Activated T-helper 17 cell treated with anti-CD3 and anti-CD28 coated beads, Interleukin-2, amount 50 U/mL, for 72 hours (primary cell): ENCODE results near the gene RDH8. TPM values are rescaled to one million over a fixed set of nuclear protein-coding genes. Genes with fewer than 3 reads are reported as not detected.

Source experiments
- ATAC-seq: fragments of 150-1000 bp; cut with Tn5 transposase; replicated peaks from 2 replicates; pipeline ENCODE4 v1.10.0; 2021; ENCODE audit warnings: mild to moderate bottlenecking, moderate library complexity
- H3K27ac Mint-ChIP-seq: one replicate; pipeline ENCODE4 v1.8.0; 2022; ENCODE audit warnings: mixed read lengths
- H3K27me3 Mint-ChIP-seq: one replicate; pipeline ENCODE4 v1.8.0; 2022; ENCODE audit warnings: mixed read lengths
- H3K36me3 Mint-ChIP-seq: one replicate; pipeline ENCODE4 v1.8.0; 2022; ENCODE audit warnings: low read depth, mild to moderate bottlenecking, mixed read lengths
- H3K4me1 Mint-ChIP-seq: one replicate; pipeline ENCODE4 v1.8.0; 2022; ENCODE audit warnings: mixed read lengths
- H3K4me3 Mint-ChIP-seq: one replicate; pipeline ENCODE4 v1.8.0; 2022; ENCODE audit warnings: mild to moderate bottlenecking, mixed read lengths
- H3K9me3 Mint-ChIP-seq: one replicate; pipeline ENCODE4 v1.8.0; 2022; ENCODE audit warnings: mixed read lengths
- total RNA-seq, 2 donors: library from RNA; stranded (reverse); gene quantifications; one replicate each; pipeline ENCODE4 v1.2.3, GENCODE V29; 2022

RDH8 gene
- total RNA-seq, 2 donors from 2014 or later = 0.26 TPM; not detected in 1

GRCh38 chr19:10037809-10038208 lies 24.5 kb downstream of the RDH8 start:
- Mint-ChIP-seq H3K27me3 (peaks cover 32% of the 10 kb centered on the region), H3K27ac (no peak overlapping the region), H3K36me3 (no peaks in the 10 kb centered on the region), H3K4me1 (no peaks in the 10 kb centered on the region), H3K4me3 (no peak overlapping the region), H3K9me3 (no peaks in the 10 kb centered on the region)
- no peak for ATAC-seq

GRCh38 chr19:10043286-10043927 lies 30.1 kb downstream of the RDH8 start:
- no peaks in the 10 kb centered on the region for H3K4me1 Mint-ChIP-seq
- no peak for ATAC-seq
- peaks cover 39% of the 10 kb centered on the region for H3K27me3 Mint-ChIP-seq
- no peak overlapping the region for H3K4me3 Mint-ChIP-seq
- H3K36me3 Mint-ChIP-seq = no peaks in the 10 kb centered on the region
- no peak overlapping the region for H3K27ac Mint-ChIP-seq
- H3K9me3 Mint-ChIP-seq = no peaks in the 10 kb centered on the region

DNA sequence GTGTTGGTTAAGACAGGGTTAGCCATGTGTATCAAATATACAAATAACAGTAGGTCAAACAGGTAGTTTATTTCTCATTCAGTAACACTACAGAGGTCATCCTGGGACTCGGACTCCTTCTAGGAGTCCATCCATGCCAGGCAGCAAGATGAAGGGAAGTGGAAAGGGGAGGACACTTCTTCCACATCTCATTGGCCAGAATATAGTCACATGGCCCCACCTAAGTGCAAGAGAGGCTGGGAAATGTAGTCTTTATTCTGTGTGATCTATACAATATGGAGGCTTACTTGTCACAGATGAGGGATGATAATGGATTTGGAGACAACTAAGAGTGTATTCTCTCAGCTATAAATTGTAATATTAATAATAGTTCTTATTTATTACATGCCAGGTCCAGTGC lies 31.1 kb downstream of the RDH8 start:
- Mint-ChIP-seq H3K27ac (no peak overlapping the region), H3K9me3 (no peaks in the 10 kb centered on the region), H3K36me3 (no peaks in the 10 kb centered on the region), H3K27me3 (peaks cover 30% of the 10 kb centered on the region), H3K4me1 (no peaks in the 10 kb centered on the region), H3K4me3 (no peak overlapping the region)
- peak; percentile 56 for ATAC-seq

- no peaks in the 10 kb centered on the region for H3K9me3 Mint-ChIP-seq
- no peak for ATAC-seq
- no peak overlapping the region for H3K4me3 Mint-ChIP-seq
Observed at GRCh38 chr19:10045371-10045770, 32.1 kb downstream of the RDH8 start.

GRCh38 chr19:10049626-10050025 lies 36.3 kb downstream of the RDH8 start:
- H3K9me3 Mint-ChIP-seq = no peaks in the 10 kb centered on the region
- H3K36me3 Mint-ChIP-seq = no peaks in the 10 kb centered on the region
- no peak overlapping the region for H3K27ac Mint-ChIP-seq
- no peaks in the 10 kb centered on the region for H3K4me1 Mint-ChIP-seq
- no peak overlapping the region for H3K4me3 Mint-ChIP-seq
- no peak for ATAC-seq
- peaks cover 7% of the 10 kb centered on the region for H3K27me3 Mint-ChIP-seq

More at GRCh38 chr19:10045371-10045770, 32.1 kb downstream of the RDH8 start:
- no peaks in the 10 kb centered on the region for H3K4me1 Mint-ChIP-seq
- H3K27me3 Mint-ChIP-seq = peaks cover 30% of the 10 kb centered on the region
- no peaks in the 10 kb centered on the region for H3K36me3 Mint-ChIP-seq
- no peak overlapping the region for H3K27ac Mint-ChIP-seq

- H3K36me3 Mint-ChIP-seq = no peaks in the 10 kb centered on the region
- no peak overlapping the region for H3K27ac Mint-ChIP-seq
- H3K4me1 Mint-ChIP-seq = no peaks in the 10 kb centered on the region
- ATAC-seq = no peak
- H3K27me3 Mint-ChIP-seq = no peaks in the 10 kb centered on the region
- H3K4me3 Mint-ChIP-seq = no peak overlapping the region
- H3K9me3 Mint-ChIP-seq = no peaks in the 10 kb centered on the region
Observed at GRCh38 chr19:10052602-10053360, 39.5 kb downstream of the RDH8 start.

DNA sequence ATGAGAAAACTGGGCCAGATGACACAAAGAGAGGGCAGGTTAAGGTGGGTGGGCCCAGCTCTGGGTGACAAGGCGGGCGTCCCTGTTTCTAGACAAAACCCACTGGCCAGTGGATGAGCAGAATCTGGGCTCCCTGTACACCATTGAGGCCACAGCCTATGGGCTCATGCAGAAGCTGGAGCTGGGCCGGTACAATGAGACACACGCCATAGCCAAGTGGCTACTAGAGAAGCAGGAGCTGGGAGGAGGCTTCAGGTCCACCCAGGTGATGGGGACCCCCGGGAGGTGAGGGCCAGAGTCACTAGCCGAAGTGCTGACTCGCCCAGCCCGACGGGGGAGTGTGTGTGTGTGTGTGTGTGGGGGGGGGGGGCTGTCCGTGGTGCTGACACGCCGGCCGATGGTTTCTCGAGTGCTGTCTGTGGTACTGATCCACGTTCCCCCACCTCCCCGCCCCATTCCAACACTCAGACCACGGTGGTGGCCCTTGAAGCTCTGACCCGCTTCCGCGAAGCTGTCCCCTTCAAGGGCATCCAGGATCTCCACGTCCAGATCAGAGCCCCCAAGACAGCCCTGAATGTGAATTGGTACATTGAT lies 48.5 kb downstream of the RDH8 start:
- peaks cover 6% of the 10 kb centered on the region for H3K27me3 Mint-ChIP-seq
- no peak overlapping the region for H3K4me3 Mint-ChIP-seq
- no peaks in the 10 kb centered on the region for H3K9me3 Mint-ChIP-seq
- ATAC-seq = no peak
- no peaks in the 10 kb centered on the region for H3K36me3 Mint-ChIP-seq
- no peaks in the 10 kb centered on the region for H3K4me1 Mint-ChIP-seq
- H3K27ac Mint-ChIP-seq = no peak overlapping the region

GRCh38 chr19:10068205-10068604 lies 54.9 kb downstream of the RDH8 start:
- H3K9me3 Mint-ChIP-seq = no peaks in the 10 kb centered on the region
- no peaks in the 10 kb centered on the region for H3K36me3 Mint-ChIP-seq
- H3K4me3 Mint-ChIP-seq = peak overlapping the region; percentile 28
- ATAC-seq = peak; percentile 90
- H3K27ac Mint-ChIP-seq = peak overlapping the region; percentile 74
- H3K27me3 Mint-ChIP-seq = peaks cover 3% of the 10 kb centered on the region
- peaks cover 9% of the 10 kb centered on the region for H3K4me1 Mint-ChIP-seq

GRCh38 chr19:10069046-10069445 lies 55.8 kb downstream of the RDH8 start:
- Mint-ChIP-seq H3K4me3 (no peak overlapping the region), H3K27me3 (no peaks in the 10 kb centered on the region), H3K36me3 (no peaks in the 10 kb centered on the region), H3K9me3 (no peaks in the 10 kb centered on the region), H3K27ac (no peak overlapping the region), H3K4me1 (peaks cover 9% of the 10 kb centered on the region)
- ATAC-seq = no peak

DNA sequence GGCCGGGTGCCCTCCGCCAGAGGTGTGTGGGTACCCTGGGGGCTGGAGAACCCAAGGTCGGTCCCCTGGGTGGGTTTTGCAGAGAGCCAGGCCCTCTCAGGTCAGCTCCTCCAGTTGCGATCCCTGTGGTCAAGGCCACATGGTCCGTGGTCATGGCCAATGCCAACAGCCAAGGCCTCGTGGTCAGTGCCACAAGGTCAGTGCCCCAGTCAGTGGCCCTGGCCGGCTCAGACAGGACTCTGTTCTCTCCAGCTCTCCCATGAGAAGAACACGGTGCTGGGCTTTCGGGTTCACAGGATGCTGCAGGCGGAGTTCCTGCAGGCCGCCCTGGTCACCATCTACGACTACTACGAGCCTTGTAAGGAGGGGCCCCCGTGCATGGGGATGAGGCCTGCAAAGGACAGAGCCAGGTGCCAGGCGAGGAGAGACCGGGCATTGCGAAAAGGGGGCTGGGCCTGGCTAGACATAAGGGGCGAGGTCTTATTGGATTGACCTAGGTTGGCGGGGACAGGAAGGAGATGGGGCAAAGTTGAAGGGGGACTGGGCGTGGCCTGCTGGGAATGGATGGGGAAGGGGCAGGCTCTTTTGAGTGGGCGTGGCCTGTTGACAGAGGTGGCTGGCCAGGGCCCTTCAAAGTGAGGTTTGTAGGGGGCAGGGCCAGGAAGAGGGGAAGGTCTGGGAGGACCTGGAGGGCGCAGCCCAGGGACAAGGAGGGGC lies 57.6 kb downstream of the RDH8 start:
- Mint-ChIP-seq H3K9me3 (no peaks in the 10 kb centered on the region), H3K27me3 (no peaks in the 10 kb centered on the region), H3K27ac (no peak overlapping the region), H3K4me3 (no peak overlapping the region), H3K36me3 (no peaks in the 10 kb centered on the region), H3K4me1 (peaks cover 9% of the 10 kb centered on the region)
- ATAC-seq = no peak

Other genes with a start within 250 kb of the RDH8 start
- gene ZNF846, start 244.7 kb upstream of the RDH8 start, total RNA-seq = 1 to 10 TPM; 3.8 to 8.4 TPM
- gene FBXL12, start 194.4 kb upstream of the RDH8 start, total RNA-seq = 10 to 100 TPM; 23.6 to 27.2 TPM
- gene UBL5, start 185.6 kb upstream of the RDH8 start, total RNA-seq = 100 to 1,000 TPM; 247 to 395 TPM
- 10 to 100 TPM; 62.0 to 93.1 TPM for gene PIN1, start 178.2 kb upstream of the RDH8 start, total RNA-seq
- gene OLFM2, start 77.0 kb upstream of the RDH8 start, total RNA-seq = 1 to 10 TPM; 1.6 to 7.4 TPM
- gene COL5A3, start 3.0 kb upstream of the RDH8 start, total RNA-seq = 10 to 100 TPM in 1 of 2 donors, 1 to 10 TPM in 1; 6.1 to 32.1 TPM
- 10 to 100 TPM; 52.5 to 65.0 TPM for gene SHFL, start 72.8 kb downstream of the RDH8 start, total RNA-seq
- gene ANGPTL6, start 89.2 kb downstream of the RDH8 start, total RNA-seq = 10 to 100 TPM in 1 of 2 donors, 1 to 10 TPM in 1; 5.7 to 47.0 TPM
- 100 to 1,000 TPM; 205 to 372 TPM for gene PPAN, start 92.9 kb downstream of the RDH8 start, total RNA-seq
- gene P2RY11, start 98.2 kb downstream of the RDH8 start, total RNA-seq = 100 to 1,000 TPM; 114 to 237 TPM
- 100 to 1,000 TPM; 174 to 235 TPM for gene EIF3G, start 106.4 kb downstream of the RDH8 start, total RNA-seq
- gene DNMT1, start 181.5 kb downstream of the RDH8 start, total RNA-seq = 100 to 1,000 TPM; 300 to 434 TPM
- 10 to 100 TPM in 1 of 2 donors, 1 to 10 TPM in 1; 7.9 to 17.1 TPM for gene S1PR2, start 217.8 kb downstream of the RDH8 start, total RNA-seq
- 100 to 1,000 TPM in 1 of 2 donors, 10 to 100 TPM in 1; 61.1 to 142 TPM for gene MRPL4, start 238.7 kb downstream of the RDH8 start, total RNA-seq